HepG2 (cell line): Measurements from ENCODE around the gene LBX2. TPM values are rescaled to one million over a fixed set of nuclear protein-coding genes. Genes with fewer than 3 reads are reported as not detected.

Experiments
- ARID2 ChIP-seq: sonication (generic); formaldehyde crosslinking; IDR thresholded peaks from 2 replicates; pipeline ENCODE4 v1.8.1; 2022; ENCODE audit warnings: mild to moderate bottlenecking, missing genetic modification reagents, borderline replicate concordance
- ATF1 ChIP-seq: IDR thresholded peaks from 2 replicates; pipeline ENCODE4 v1.6.1; 2016; ENCODE audit warnings: mild to moderate bottlenecking, control low read depth
- CREB1 ChIP-seq, 2 experiments: fragments of 450-650 bp in 1 of 2; IDR thresholded peaks; 2 replicates each; pipeline ENCODE4 v1.6.1; 2016 to 2017; ENCODE audit warnings: control low read depth in 1 of 2, mild to moderate bottlenecking in 1 of 2, missing compliant biosample characterization in 1 of 2, missing genetic modification characterization in 1 of 2
- FIP1L1 ChIP-seq: fragments of 200-400 bp; formaldehyde crosslinking; IDR thresholded peaks from 2 replicates; pipeline ENCODE4 v1.6.1; 2018; ENCODE audit warnings: low read depth, mild to moderate bottlenecking, low read length, moderate library complexity, borderline replicate concordance; ENCODE audit not compliant: insufficient read depth
- GTF2F1 ChIP-seq: fragments of 150-350 bp; IDR thresholded peaks from 2 replicates; pipeline ENCODE4 v1.6.1; 2014; ENCODE audit warnings: low read length
- JUN ChIP-seq: sonication (generic); formaldehyde crosslinking; IDR thresholded peaks from 2 replicates; pipeline ENCODE4 v1.4.0; 2020; ENCODE audit warnings: mild to moderate bottlenecking, missing genetic modification reagents
- MAZ ChIP-seq, 2 experiments: sonication (generic) in 1 of 2; formaldehyde crosslinking in 1 of 2; IDR thresholded peaks; 2 replicates each; pipeline versions ENCODE4 v1.5.0 to v1.6.1; 2012 to 2020; ENCODE audit warnings: low read depth in 2 of 2, mild to moderate bottlenecking in 2 of 2, borderline replicate concordance in 1 of 2, improper control_type of control experiment in 1 of 2, low read length in 1 of 2, missing genetic modification reagents in 1 of 2, moderate library complexity in 1 of 2
- MXI1 ChIP-seq: IDR thresholded peaks from 3 replicates; pipeline ENCODE4 v1.6.1; 2012; ENCODE audit warnings: low read depth, low read length, inconsistent platforms, borderline replicate concordance
- PHF8 ChIP-seq: sonication (generic); formaldehyde crosslinking; IDR thresholded peaks from 2 replicates; pipeline ENCODE4 v1.5.0; 2020; ENCODE audit warnings: missing genetic modification reagents
- ZFP37 ChIP-seq: sonication (generic); formaldehyde crosslinking; IDR thresholded peaks from 2 replicates; pipeline ENCODE4 v1.4.0; 2020; ENCODE audit warnings: missing genetic modification reagents, borderline replicate concordance
- ZNF484 ChIP-seq: sonication (generic); formaldehyde crosslinking; IDR thresholded peaks from 2 replicates; pipeline ENCODE4 v1.5.1; 2020; ENCODE audit warnings: mild to moderate bottlenecking, low read depth, missing genetic modification reagents, borderline replicate concordance
- ZNF605 ChIP-seq: sonication (generic); formaldehyde crosslinking; IDR thresholded peaks from 2 replicates; pipeline ENCODE4 v1.8.0; 2022; ENCODE audit warnings: mild to moderate bottlenecking, missing genetic modification reagents
- ZNF713 ChIP-seq: sonication (generic); formaldehyde crosslinking; IDR thresholded peaks from 2 replicates; pipeline ENCODE4 v1.4.0; 2020; ENCODE audit warnings: mild to moderate bottlenecking, missing genetic modification reagents
- ZNF720 ChIP-seq: sonication (generic); formaldehyde crosslinking; IDR thresholded peaks from 2 replicates; pipeline ENCODE4 v1.4.0; 2020; ENCODE audit warnings: missing genetic modification reagents
- polyA plus RNA-seq, 8 experiments: library from polyadenylated mRNA; depleted of rRNA in 3 of 8; stranded (reverse) in 7 of 8; unstranded in 1 of 8; fragments of >200 nt; fragmentation: Illumina TruSeq in 4 of 8; extraction: Trizol in 4 of 8; gene quantifications; 2 replicates each; pipeline versions ENCODE4 v1.2.1 to v1.2.3, GENCODE V29; 2011 to 2016; ENCODE audit warnings: low read depth in 4 of 8, missing spikeins in 1 of 8, mixed read lengths in 1 of 8; ENCODE audit not compliant: insufficient read depth in 1 of 8
- total RNA-seq, 5 experiments: library from RNA; depleted of rRNA; stranded (reverse); fragments of >200 nt; fragmentation: Illumina TruSeq; extraction: Trizol; gene quantifications; 2 replicates each; pipeline ENCODE4 v1.2.3, GENCODE V29; 2016; ENCODE audit warnings: low read depth in 1 of 5
- TF ChIP-seq, protein P1 (sequence below): IDR thresholded peaks from 2 replicates; pipeline ENCODE4 v1.6.1; 2012; ENCODE audit warnings: low read depth, low read length, improper control_type of control experiment
- TF ChIP-seq, protein P2 (sequence below): IDR thresholded peaks from 2 replicates; pipeline ENCODE4 v1.6.1; 2016; ENCODE audit warnings: mild to moderate bottlenecking, missing biosample characterization, missing genetic modification reagents
- TF ChIP-seq, protein P3 (sequence below): sonication (generic); formaldehyde crosslinking; IDR thresholded peaks from 2 replicates; pipeline ENCODE4 v1.5.1; 2020; ENCODE audit warnings: mild to moderate bottlenecking, missing genetic modification reagents, moderate library complexity
- TF ChIP-seq, protein P4 (sequence below): sonication (generic); formaldehyde crosslinking; IDR thresholded peaks from 2 replicates; pipeline ENCODE4 v1.8.0; 2022; ENCODE audit warnings: mild to moderate bottlenecking, missing genetic modification reagents, moderate library complexity
- TF ChIP-seq, protein P5 (sequence below): sonication (generic); formaldehyde crosslinking; IDR thresholded peaks from 2 replicates; pipeline ENCODE4 v1.5.0; 2020; ENCODE audit warnings: mild to moderate bottlenecking, missing genetic modification reagents

The LBX2 gene
- total and polyA plus RNA-seq, 2 of the 13 experiments (the other 11 are each of a cell fraction or from before 2014, with no cell fraction given) = 6.4 to 8.1 TPM

DNA sequence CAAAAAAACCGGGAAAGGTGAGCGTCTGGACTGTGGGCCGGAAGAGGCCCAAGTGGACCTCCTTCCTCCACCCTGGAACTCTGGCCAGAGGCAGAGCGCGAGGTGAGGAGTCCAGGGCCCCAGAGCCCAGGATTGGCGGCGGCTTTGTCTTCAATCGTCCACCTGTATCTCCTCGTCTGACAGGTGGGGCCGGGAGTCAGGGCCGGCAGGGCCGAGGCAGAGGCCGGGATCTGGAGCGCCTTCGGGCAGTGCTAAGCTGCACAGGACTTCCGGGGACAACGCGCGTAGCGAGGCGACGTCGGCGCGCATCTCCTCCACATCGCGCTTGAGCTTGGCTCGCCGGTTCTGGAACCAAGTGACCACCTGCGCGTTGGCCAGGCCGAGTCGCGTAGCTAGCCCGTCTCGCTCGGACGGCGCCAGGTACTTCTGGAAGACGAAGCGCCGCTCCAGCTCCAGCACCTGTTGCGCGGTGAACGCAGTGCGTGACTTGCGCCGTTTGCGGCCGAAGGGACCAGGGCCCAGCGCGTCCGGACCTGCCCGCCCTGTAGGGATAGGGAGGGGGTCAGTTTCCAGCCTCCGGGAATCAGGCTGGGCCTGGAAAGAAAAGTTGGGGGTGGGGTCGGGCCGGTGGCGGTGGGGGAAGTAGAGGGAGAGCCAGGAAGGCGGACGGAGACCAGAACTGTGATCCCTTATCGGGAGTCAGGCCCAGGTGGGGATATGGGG, 1.5 kb downstream of the LBX2 start (continued):
- TF ChIP-seq, protein P1, sequence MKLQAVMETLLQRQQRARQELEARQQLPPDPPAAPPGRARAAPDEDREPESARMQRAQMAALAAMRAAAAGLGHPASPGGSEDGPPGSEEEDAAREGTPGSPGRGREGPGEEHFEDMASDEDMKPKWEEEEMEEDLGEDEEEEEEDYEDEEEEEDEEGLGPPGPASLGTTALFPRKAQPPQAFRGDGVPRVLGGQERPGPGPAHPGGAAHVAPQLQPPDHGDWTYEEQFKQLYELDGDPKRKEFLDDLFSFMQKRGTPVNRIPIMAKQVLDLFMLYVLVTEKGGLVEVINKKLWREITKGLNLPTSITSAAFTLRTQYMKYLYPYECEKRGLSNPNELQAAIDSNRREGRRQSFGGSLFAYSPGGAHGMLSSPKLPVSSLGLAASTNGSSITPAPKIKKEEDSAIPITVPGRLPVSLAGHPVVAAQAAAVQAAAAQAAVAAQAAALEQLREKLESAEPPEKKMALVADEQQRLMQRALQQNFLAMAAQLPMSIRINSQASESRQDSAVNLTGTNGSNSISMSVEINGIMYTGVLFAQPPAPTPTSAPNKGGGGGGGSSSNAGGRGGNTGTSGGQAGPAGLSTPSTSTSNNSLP = no peak
- no peak for TF ChIP-seq ATF1 (CRISPR knock-in tag)
- no peak for TF ChIP-seq ZNF720 (CRISPR knock-in tag)
- TF ChIP-seq MXI1 = no peak
- no peak for TF ChIP-seq ZFP37 (CRISPR knock-in tag)
- peak; percentile 19 for TF ChIP-seq PHF8 (CRISPR knock-in tag)
- no peak for TF ChIP-seq MAZ (IDR thresholded peaks at IDR 0.05; ENCODE audit: borderline replicate concordance, low read depth, low read length)
- peak; percentile 82 for TF ChIP-seq MAZ (CRISPR knock-in tag; IDR thresholded peaks at IDR 0.05; ENCODE audit: low read depth)
- TF ChIP-seq ARID2 = peak; percentile 91
- TF ChIP-seq, protein P2, sequence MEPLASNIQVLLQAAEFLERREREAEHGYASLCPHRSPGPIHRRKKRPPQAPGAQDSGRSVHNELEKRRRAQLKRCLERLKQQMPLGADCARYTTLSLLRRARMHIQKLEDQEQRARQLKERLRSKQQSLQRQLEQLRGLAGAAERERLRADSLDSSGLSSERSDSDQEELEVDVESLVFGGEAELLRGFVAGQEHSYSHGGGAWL (CRISPR knock-in tag) = no peak; the same call in 1 of the 2 replicates
- TF ChIP-seq GTF2F1 = no peak
- no peak for TF ChIP-seq ZNF605 (CRISPR knock-in tag)
- no peak for TF ChIP-seq FIP1L1
- no peak for TF ChIP-seq ZNF713
- TF ChIP-seq CREB1 (IDR thresholded peaks at IDR 0.05) = no peak
- TF ChIP-seq CREB1 (CRISPR knock-in tag; IDR thresholded peaks at IDR 0.05) = no peak
- TF ChIP-seq JUN (CRISPR knock-in tag) = no peak
- TF ChIP-seq, protein P3, sequence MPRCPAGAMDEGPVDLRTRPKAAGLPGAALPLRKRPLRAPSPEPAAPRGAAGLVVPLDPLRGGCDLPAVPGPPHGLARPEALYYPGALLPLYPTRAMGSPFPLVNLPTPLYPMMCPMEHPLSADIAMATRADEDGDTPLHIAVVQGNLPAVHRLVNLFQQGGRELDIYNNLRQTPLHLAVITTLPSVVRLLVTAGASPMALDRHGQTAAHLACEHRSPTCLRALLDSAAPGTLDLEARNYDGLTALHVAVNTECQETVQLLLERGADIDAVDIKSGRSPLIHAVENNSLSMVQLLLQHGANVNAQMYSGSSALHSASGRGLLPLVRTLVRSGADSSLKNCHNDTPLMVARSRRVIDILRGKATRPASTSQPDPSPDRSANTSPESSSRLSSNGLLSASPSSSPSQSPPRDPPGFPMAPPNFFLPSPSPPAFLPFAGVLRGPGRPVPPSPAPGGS (CRISPR knock-in tag) = no peak
- TF ChIP-seq ZNF484 (CRISPR knock-in tag) = no peak
- TF ChIP-seq, protein P4, sequence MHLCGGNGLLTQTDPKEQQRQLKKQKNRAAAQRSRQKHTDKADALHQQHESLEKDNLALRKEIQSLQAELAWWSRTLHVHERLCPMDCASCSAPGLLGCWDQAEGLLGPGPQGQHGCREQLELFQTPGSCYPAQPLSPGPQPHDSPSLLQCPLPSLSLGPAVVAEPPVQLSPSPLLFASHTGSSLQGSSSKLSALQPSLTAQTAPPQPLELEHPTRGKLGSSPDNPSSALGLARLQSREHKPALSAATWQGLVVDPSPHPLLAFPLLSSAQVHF (CRISPR knock-in tag) = 0 out of 2 replicates have a peak, but pooled peaks have one; percentile 30
- TF ChIP-seq, protein P5, sequence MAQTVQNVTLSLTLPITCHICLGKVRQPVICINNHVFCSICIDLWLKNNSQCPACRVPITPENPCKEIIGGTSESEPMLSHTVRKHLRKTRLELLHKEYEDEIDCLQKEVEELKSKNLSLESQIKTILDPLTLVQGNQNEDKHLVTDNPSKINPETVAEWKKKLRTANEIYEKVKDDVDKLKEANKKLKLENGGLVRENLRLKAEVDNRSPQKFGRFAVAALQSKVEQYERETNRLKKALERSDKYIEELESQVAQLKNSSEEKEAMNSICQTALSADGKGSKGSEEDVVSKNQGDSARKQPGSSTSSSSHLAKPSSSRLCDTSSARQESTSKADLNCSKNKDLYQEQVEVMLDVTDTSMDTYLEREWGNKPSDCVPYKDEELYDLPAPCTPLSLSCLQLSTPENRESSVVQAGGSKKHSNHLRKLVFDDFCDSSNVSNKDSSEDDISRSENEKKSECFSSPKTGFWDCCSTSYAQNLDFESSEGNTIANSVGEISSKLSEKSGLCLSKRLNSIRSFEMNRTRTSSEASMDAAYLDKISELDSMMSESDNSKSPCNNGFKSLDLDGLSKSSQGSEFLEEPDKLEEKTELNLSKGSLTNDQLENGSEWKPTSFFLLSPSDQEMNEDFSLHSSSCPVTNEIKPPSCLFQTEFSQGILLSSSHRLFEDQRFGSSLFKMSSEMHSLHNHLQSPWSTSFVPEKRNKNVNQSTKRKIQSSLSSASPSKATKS (CRISPR knock-in tag) = no peak
